B cell (primary cell): ENCODE data around the gene ZC3H15. TPM values are rescaled to one million over a fixed set of nuclear protein-coding genes. Genes with fewer than 3 reads are reported as not detected.

ENCODE experiments used
- ATAC-seq: fragments of 200-7000 bp; cut with Tn5 transposase; one replicate; pipeline ENCODE4 v1.10.0; 2021; ENCODE audit warnings: low read depth, mild to moderate bottlenecking, moderate number of reproducible peaks, moderate library complexity
- CTCF ChIA-PET: fragments of 350-600 bp; sonication (Branson Sonifier 250); formaldehyde crosslinking; loops from one replicate; lab custom pipeline; 2021; ENCODE audit warnings: antibody characterized with exemption, inconsistent platforms; lab: Charles Lee
- POLR2A ChIA-PET: fragments of 350-600 bp; sonication (Branson Sonifier 250); formaldehyde crosslinking; loops from one replicate; lab custom pipeline; 2021; ENCODE audit warnings: antibody characterized with exemption; lab: Charles Lee
- DNase-seq: peaks from one replicate; pipeline ENCODE4 v3.0.0; 2013
- H2AFZ ChIP-seq: 2 replicates; pipeline ENCODE4 v1.6.1; 2012; ENCODE audit warnings: mild to moderate bottlenecking, low read depth, low read length; ENCODE audit not compliant: insufficient read depth, poor library complexity, severe bottlenecking
- H3K27ac ChIP-seq, 2 donors: 1 replicate in 1 of 2; 2 replicates in 1 of 2; pipeline ENCODE4 v1.5.1; 2012 to 2013; ENCODE audit warnings: low read length in 2 of 2, mild to moderate bottlenecking in 2 of 2, moderate library complexity in 1 of 2
- H3K27me3 ChIP-seq, 4 experiments: fragments of 200-600 bp in 1 of 4; sonication (generic) in 1 of 4; replicated peaks in 1 of 4; 1 replicate in 2 of 4; 2 replicates in 2 of 4; pipeline versions ENCODE4 v1.6.1 to v1.7.0; 2013 to 2016; ENCODE audit warnings: low read length in 3 of 4, mild to moderate bottlenecking in 2 of 4, mixed read lengths in 1 of 4, moderate library complexity in 1 of 4; ENCODE audit not compliant: insufficient read depth in 4 of 4, control insufficient read depth in 3 of 4; ENCODE audit errors: control extremely low read depth in 1 of 4
- H3K36me3 ChIP-seq, 2 experiments: replicated peaks in 1 of 2; 1 replicate in 1 of 2; 2 replicates in 1 of 2; pipeline versions ENCODE4 v1.6.1 to v1.7.1; 2013; ENCODE audit warnings: low read length in 1 of 2; ENCODE audit not compliant: insufficient read depth in 2 of 2, control insufficient read depth in 1 of 2; ENCODE audit errors: control extremely low read depth in 1 of 2, extremely low read depth in 1 of 2
- H3K4me1 ChIP-seq, 2 donors: fragments of 200-600 bp in 1 of 2; sonication (generic) in 1 of 2; 1 replicate in 1 of 2; 2 replicates in 1 of 2; pipeline versions ENCODE4 v1.5.1 to v1.6.1; 2013 to 2017; ENCODE audit warnings: low read length in 2 of 2; ENCODE audit not compliant: control insufficient read depth in 2 of 2, insufficient read depth in 2 of 2
- H3K4me2 ChIP-seq: replicated peaks from 2 replicates; pipeline ENCODE3; 2012; ENCODE audit warnings: mild to moderate bottlenecking, low read depth, low read length; ENCODE audit not compliant: poor library complexity, severe bottlenecking
- H3K4me3 ChIP-seq, 5 experiments: fragments of 200-600 bp in 1 of 5; sonication (generic) in 1 of 5; 1 replicate in 3 of 5; 2 replicates in 2 of 5; pipeline versions ENCODE4 v1.5.1 to v1.7.0; 2011 to 2016; ENCODE audit warnings: low read length in 4 of 5, mild to moderate bottlenecking in 4 of 5, low read depth in 2 of 5, control low read depth in 1 of 5, moderate library complexity in 1 of 5; ENCODE audit not compliant: insufficient read depth in 1 of 5; ENCODE audit errors: control extremely low read depth in 1 of 5, extremely low read depth in 1 of 5
- H3K79me2 ChIP-seq: fragments of 200-600 bp; sonication (generic); one replicate; pipeline ENCODE4 v1.6.0; 2016; ENCODE audit warnings: low read length; ENCODE audit not compliant: control insufficient read depth, insufficient read depth
- H3K9ac ChIP-seq: fragments of 200-600 bp; sonication (generic); 2 replicates; pipeline ENCODE4 v1.6.1; 2017; ENCODE audit warnings: mild to moderate bottlenecking, low read length, moderate library complexity
- H3K9me3 ChIP-seq, 3 donors: one replicate each; pipeline versions ENCODE4 v1.6.1 to v1.7.1; 2013; ENCODE audit warnings: low read length in 2 of 3; ENCODE audit not compliant: control insufficient read depth in 2 of 3, insufficient read depth in 1 of 3; ENCODE audit errors: control extremely low read depth in 1 of 3
- H4K20me1 ChIP-seq: 2 replicates; pipeline ENCODE4 v1.6.0; 2012; ENCODE audit warnings: mild to moderate bottlenecking, low read length; ENCODE audit not compliant: insufficient read depth, control insufficient read depth, poor library complexity, severe bottlenecking
- H3K27ac Mint-ChIP-seq: one replicate; pipeline ENCODE4 v1.8.0; 2021; ENCODE audit warnings: mixed read lengths
- H3K27me3 Mint-ChIP-seq: one replicate; pipeline ENCODE4 v1.8.0; 2021; ENCODE audit warnings: mixed read lengths
- H3K4me1 Mint-ChIP-seq: one replicate; pipeline ENCODE4 v1.8.0; 2021; ENCODE audit warnings: mixed read lengths
- H3K4me3 Mint-ChIP-seq: one replicate; pipeline ENCODE4 v1.8.0; 2021; ENCODE audit warnings: mixed read lengths
- H3K9me3 Mint-ChIP-seq: one replicate; pipeline ENCODE4 v1.8.0; 2022; ENCODE audit warnings: mixed read lengths; ENCODE audit not compliant: insufficient read depth
- CTCF ChIP-seq: fragments of 200-600 bp; IDR thresholded peaks from one replicate; pipeline ENCODE4 v1.8.0; 2022; ENCODE audit warnings: antibody characterized with exemption, mild to moderate bottlenecking
- EZH2 ChIP-seq: IDR thresholded peaks from 2 replicates; pipeline ENCODE4 v1.6.1; 2012; ENCODE audit warnings: borderline replicate concordance, low read depth, mild to moderate bottlenecking, moderate library complexity, low read length; ENCODE audit not compliant: insufficient read depth, poor library complexity, severe bottlenecking
- WGBS: methylation state at CpG from one replicate; pipeline ENCODE4 v1.1.5; 2013; ENCODE audit warnings: missing lambda C conversion rate; ENCODE audit not compliant: insufficient coverage; 5-methylcytosine and 5-hydroxymethylcytosine counted together
- intact Hi-C: fragments of 100-400 bp; cut with micrococcal nuclease; formaldehyde crosslinking; loops from one replicate; pipeline ENCODE4 v1.10.0; 2022
- polyA plus RNA-seq: library from polyadenylated mRNA; depleted of rRNA; stranded (reverse); fragments of >200 nt; gene quantifications from 2 replicates; pipeline ENCODE4 v1.2.3, GENCODE V29; 2012
- total RNA-seq, 2 donors: library from RNA; stranded (reverse); fragments of 120-200 nt in 1 of 2; gene quantifications; 1 replicate in 1 of 2; 2 replicates in 1 of 2; pipeline versions ENCODE4 v1.2.3 to v1.2.4, GENCODE V29; 2013 to 2022

The ZC3H15 gene
- total and polyA plus RNA-seq, 2 donors (not counting 1 experiment from before 2014, with no cell fraction given) = 29.6 to 61.4 TPM

- DNase-seq = no peak
- H3K27ac Mint-ChIP-seq = no peak overlapping the region
- H3K36me3 ChIP-seq = peaks cover 7 to 60% of the 10 kb centered on the region in 2 experiments
- H3K9me3 ChIP-seq = no peaks in the 10 kb centered on the region
- H3K9ac ChIP-seq = no peak overlapping the region
- no peak for TF ChIP-seq CTCF
- no peak for TF ChIP-seq EZH2
- H3K4me1 ChIP-seq = no peaks in the 10 kb centered on the region
- peaks cover 51% of the 10 kb centered on the region for H3K79me2 ChIP-seq
- intact Hi-C loops = no loop called here
- no peak for ATAC-seq
- H3K27me3 ChIP-seq = no peaks in the 10 kb centered on the region
- no peak overlapping the region for H3K4me3 Mint-ChIP-seq
- ChIA-PET POLR2A (no interaction called here), CTCF (no interaction called here)
- H3K27ac ChIP-seq = no peak overlapping the region
- H3K9me3 Mint-ChIP-seq = no peaks in the 10 kb centered on the region
- H2AFZ ChIP-seq = no peak overlapping the region
- no peak overlapping the region for H3K4me2 ChIP-seq
- peaks cover 64% of the 10 kb centered on the region for H4K20me1 ChIP-seq
- no peaks in the 10 kb centered on the region for H3K27me3 Mint-ChIP-seq
- H3K4me3 ChIP-seq = no peak overlapping the region
- H3K4me1 Mint-ChIP-seq = peaks cover 20% of the 10 kb centered on the region
- 100% methylated on average over 1 of the region's 3 CpGs for WGBS
These were observed 11.9 kb downstream of the ZC3H15 start for GRCh38 chr2:186497928-186498327.

- Histone ChIP-seq H3K4me3 (no peak overlapping the region), H3K4me1 (no peaks in the 10 kb centered on the region), H4K20me1 (peaks cover 55% of the 10 kb centered on the region), H3K9me3 (no peaks in the 10 kb centered on the region), H3K79me2 (peaks cover 42% of the 10 kb centered on the region), H3K27ac (no peak overlapping the region), H3K36me3 (peaks cover 7 to 66% of the 10 kb centered on the region in 2 experiments), H3K9ac (no peak overlapping the region), H3K27me3 (no peaks in the 10 kb centered on the region), H3K4me2 (no peak overlapping the region), H2AFZ (no peak overlapping the region)
- ATAC-seq (no peak), DNase-seq (no peak)
- ChIA-PET POLR2A (no interaction called here), CTCF (no interaction called here)
- no peak overlapping the region for H3K4me3 Mint-ChIP-seq
- WGBS = 33% methylated on average over 1 of the region's 1 CpG
- TF ChIP-seq EZH2 (no peak), CTCF (no peak)
- H3K27me3 Mint-ChIP-seq = no peaks in the 10 kb centered on the region
- no peaks in the 10 kb centered on the region for H3K9me3 Mint-ChIP-seq
- intact Hi-C loops = no loop called here
- no peak overlapping the region for H3K27ac Mint-ChIP-seq
- H3K4me1 Mint-ChIP-seq = peaks cover 13% of the 10 kb centered on the region
These were observed 12.8 kb downstream of the ZC3H15 start for GRCh38 chr2:186498834-186499233.
